ENCODE measurements around the gene CCL5.

DNA sequence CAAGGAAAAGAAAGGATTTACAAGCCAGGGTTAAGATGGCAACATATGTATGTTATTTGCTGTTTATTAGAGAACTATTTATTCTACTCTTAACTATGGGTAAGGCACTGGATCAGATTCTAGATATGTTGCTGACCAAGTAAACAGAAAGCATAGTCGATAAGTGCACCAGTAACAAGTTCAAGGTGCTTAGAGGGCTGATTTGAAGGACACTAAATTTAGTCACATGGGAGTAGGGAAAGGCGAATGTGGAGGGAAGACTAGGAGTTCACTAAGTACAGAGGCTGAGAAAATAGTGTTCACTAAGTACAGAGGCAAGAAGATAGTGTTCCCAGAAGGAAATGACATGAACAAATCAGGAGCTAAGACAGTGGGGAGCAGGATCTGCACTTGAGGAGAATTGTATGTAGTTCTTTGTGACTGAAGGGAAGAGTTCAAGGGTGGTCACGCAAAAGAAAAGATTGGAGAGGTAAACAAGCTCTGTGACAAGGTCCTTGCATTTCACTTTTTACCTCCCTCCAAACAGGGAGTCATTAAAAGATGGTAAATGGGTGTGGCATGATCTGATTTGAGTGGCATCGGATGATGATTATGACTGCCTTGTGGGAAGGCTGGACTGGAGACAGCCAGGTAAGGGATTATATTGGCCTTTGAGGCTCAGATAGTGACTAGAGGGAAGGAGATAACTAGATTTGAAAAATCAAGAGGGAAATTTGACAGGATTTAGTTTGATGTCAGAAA is 32.4 kb downstream of the CCL5 start:
- TF ChIP-seq CTCF (IDR thresholded peaks at IDR 0.05): no peak
- TF ChIP-seq ZFX (IDR thresholded peaks at IDR 0.05; ENCODE audit: borderline replicate concordance): no peak
